HepG2 (cell line): ENCODE data around the gene KMT2B. TPM values are rescaled to one million over a fixed set of nuclear protein-coding genes. Genes with fewer than 3 reads are reported as not detected.

Experiments
- AGO2 ChIP-seq: fragments of 200-400 bp; formaldehyde crosslinking; optimal IDR thresholded peaks from 2 replicates; pipeline ENCODE3; 2017; ENCODE audit warnings: mild to moderate bottlenecking, low read depth, low read length, moderate library complexity
- CREM ChIP-seq, 2 experiments: sonication (generic) in 1 of 2; formaldehyde crosslinking in 1 of 2; IDR thresholded peaks; 2 replicates each; pipeline versions ENCODE4 v1.4.0 to v1.6.1; 2016 to 2020; ENCODE audit warnings: antibody characterized with exemption in 1 of 2, mild to moderate bottlenecking in 1 of 2, missing genetic modification reagents in 1 of 2
- FOXM1 ChIP-seq: sonication (generic); formaldehyde crosslinking; IDR thresholded peaks from 2 replicates; pipeline ENCODE4 v1.5.0; 2020; ENCODE audit warnings: missing genetic modification reagents
- HNRNPL ChIP-seq: fragments of 200-400 bp; formaldehyde crosslinking; IDR thresholded peaks from 2 replicates; pipeline ENCODE4 v1.6.1; 2017; ENCODE audit warnings: mild to moderate bottlenecking, low read depth, low read length
- MAZ ChIP-seq, 2 experiments: sonication (generic) in 1 of 2; formaldehyde crosslinking in 1 of 2; IDR thresholded peaks; 2 replicates each; pipeline versions ENCODE4 v1.5.0 to v1.6.1; 2012 to 2020; ENCODE audit warnings: low read depth in 2 of 2, mild to moderate bottlenecking in 2 of 2, borderline replicate concordance in 1 of 2, improper control_type of control experiment in 1 of 2, low read length in 1 of 2, missing genetic modification reagents in 1 of 2, moderate library complexity in 1 of 2
- MXD4 ChIP-seq: IDR thresholded peaks from 2 replicates; pipeline ENCODE4 v1.6.1; 2016; ENCODE audit warnings: mild to moderate bottlenecking, missing biosample characterization, missing genetic modification reagents
- PAX8 ChIP-seq: sonication (generic); formaldehyde crosslinking; IDR thresholded peaks from 2 replicates; pipeline ENCODE4 v1.8.0; 2022; ENCODE audit warnings: mild to moderate bottlenecking, missing genetic modification reagents, borderline replicate concordance
- SOX6 ChIP-seq, 2 experiments: fragments of 450-650 bp in 1 of 2; sonication (generic) in 1 of 2; formaldehyde crosslinking in 1 of 2; IDR thresholded peaks; 2 replicates each; pipeline versions ENCODE4 v1.4.0 to v1.6.1; 2017 to 2020; ENCODE audit warnings: antibody characterized with exemption in 1 of 2, mild to moderate bottlenecking in 1 of 2, missing genetic modification reagents in 1 of 2
- ZMYM2 ChIP-seq: sonication (generic); formaldehyde crosslinking; IDR thresholded peaks from 2 replicates; pipeline ENCODE4 v1.8.0; 2022; ENCODE audit warnings: mild to moderate bottlenecking, missing genetic modification reagents
- ZNF430 ChIP-seq: sonication (generic); formaldehyde crosslinking; IDR thresholded peaks from 2 replicates; pipeline ENCODE4 v1.9.0; 2021; ENCODE audit warnings: mild to moderate bottlenecking, missing genetic modification reagents
- ZNF652 ChIP-seq: IDR thresholded peaks from 2 replicates; pipeline ENCODE4 v1.6.1; 2016; ENCODE audit warnings: low read depth, borderline replicate concordance
- ZNF660 ChIP-seq: sonication (generic); formaldehyde crosslinking; IDR thresholded peaks from 2 replicates; pipeline ENCODE4 v1.5.1; 2020; ENCODE audit warnings: mild to moderate bottlenecking, low read depth, missing genetic modification reagents, borderline replicate concordance
- polyA plus RNA-seq, 8 experiments: library from polyadenylated mRNA; depleted of rRNA in 3 of 8; stranded (reverse) in 7 of 8; unstranded in 1 of 8; fragments of >200 nt; fragmentation: Illumina TruSeq in 4 of 8; extraction: Trizol in 4 of 8; gene quantifications; 2 replicates each; pipeline versions ENCODE4 v1.2.1 to v1.2.3, GENCODE V29; 2011 to 2016; ENCODE audit warnings: low read depth in 4 of 8, missing spikeins in 1 of 8, mixed read lengths in 1 of 8; ENCODE audit not compliant: insufficient read depth in 1 of 8
- total RNA-seq, 5 experiments: library from RNA; depleted of rRNA; stranded (reverse); fragments of >200 nt; fragmentation: Illumina TruSeq; extraction: Trizol; gene quantifications; 2 replicates each; pipeline ENCODE4 v1.2.3, GENCODE V29; 2016; ENCODE audit warnings: low read depth in 1 of 5
- TF ChIP-seq, protein P1 (sequence below): sonication (generic); formaldehyde crosslinking; IDR thresholded peaks from 2 replicates; pipeline ENCODE4 v1.4.0; 2020; ENCODE audit warnings: missing genetic modification reagents
- TF ChIP-seq, protein P2 (sequence below): sonication (generic); formaldehyde crosslinking; IDR thresholded peaks from 2 replicates; pipeline ENCODE4 v1.4.0; 2020; ENCODE audit warnings: mild to moderate bottlenecking, missing genetic modification reagents
- TF ChIP-seq, protein P3 (sequence below), 2 experiments: sonication (generic) in 1 of 2; formaldehyde crosslinking in 1 of 2; IDR thresholded peaks; 2 replicates each; pipeline versions ENCODE4 v1.4.0 to v1.6.1; 2018 to 2020; ENCODE audit warnings: missing genetic modification reagents in 2 of 2, borderline replicate concordance in 1 of 2, low read depth in 1 of 2, mild to moderate bottlenecking in 1 of 2, missing biosample characterization in 1 of 2
- TF ChIP-seq, protein P4 (sequence below): sonication (generic); formaldehyde crosslinking; IDR thresholded peaks from 2 replicates; pipeline ENCODE4 v1.4.0; 2020; ENCODE audit warnings: mild to moderate bottlenecking, missing genetic modification reagents

KMT2B gene
- total and polyA plus RNA-seq, 2 of the 13 experiments (the other 11 are each of a cell fraction or from before 2014, with no cell fraction given) = 6.2 to 16.9 TPM

DNA sequence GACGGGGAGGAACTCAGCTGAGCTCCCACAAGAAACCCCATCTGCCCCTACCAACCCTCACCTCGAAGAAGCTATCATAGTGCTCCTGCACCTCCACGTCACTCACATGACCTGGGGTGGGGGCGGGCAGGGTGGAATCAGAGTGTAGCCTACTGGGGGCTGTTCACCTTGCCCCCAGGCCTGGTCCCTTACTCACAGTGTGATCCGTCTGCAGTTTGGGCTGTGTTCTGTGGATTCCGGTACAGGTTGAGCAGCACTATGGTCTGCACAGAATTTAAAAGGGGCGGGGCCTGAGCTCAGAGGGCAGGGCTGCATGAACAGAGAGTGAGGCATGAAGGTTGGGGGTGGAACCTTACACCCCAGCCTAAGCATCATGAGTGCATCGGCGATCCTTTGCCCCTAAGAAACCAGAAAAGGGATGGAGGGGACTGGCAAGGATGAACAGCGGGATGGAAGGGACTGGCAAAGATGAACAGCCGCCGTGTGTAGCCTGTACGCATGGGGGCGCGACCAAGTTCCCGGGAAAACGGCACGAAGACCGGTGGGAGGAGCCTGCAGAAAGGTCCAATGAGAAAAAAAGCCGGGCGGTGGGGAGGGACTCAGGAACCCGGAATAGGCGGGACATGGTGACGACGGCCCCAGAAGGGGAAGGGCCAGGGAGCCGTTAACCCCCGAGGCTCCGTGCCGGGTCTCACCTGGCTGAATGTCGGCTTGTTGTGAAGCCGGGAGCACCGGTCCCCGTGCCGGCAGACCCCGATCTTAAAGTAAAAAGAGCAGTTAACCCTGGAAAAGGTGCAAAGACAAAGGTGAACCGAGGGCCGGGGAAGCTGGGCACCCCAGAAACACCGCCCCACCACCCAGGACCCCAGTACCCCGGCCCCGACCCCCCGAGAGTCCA lies 26.9 kb downstream of the KMT2B start (continued):
- TF ChIP-seq SOX6 (IDR thresholded peaks at IDR 0.05) = no peak
- peak; percentile 43 for TF ChIP-seq SOX6 (CRISPR knock-in tag; IDR thresholded peaks at IDR 0.05)
- TF ChIP-seq, protein P1, sequence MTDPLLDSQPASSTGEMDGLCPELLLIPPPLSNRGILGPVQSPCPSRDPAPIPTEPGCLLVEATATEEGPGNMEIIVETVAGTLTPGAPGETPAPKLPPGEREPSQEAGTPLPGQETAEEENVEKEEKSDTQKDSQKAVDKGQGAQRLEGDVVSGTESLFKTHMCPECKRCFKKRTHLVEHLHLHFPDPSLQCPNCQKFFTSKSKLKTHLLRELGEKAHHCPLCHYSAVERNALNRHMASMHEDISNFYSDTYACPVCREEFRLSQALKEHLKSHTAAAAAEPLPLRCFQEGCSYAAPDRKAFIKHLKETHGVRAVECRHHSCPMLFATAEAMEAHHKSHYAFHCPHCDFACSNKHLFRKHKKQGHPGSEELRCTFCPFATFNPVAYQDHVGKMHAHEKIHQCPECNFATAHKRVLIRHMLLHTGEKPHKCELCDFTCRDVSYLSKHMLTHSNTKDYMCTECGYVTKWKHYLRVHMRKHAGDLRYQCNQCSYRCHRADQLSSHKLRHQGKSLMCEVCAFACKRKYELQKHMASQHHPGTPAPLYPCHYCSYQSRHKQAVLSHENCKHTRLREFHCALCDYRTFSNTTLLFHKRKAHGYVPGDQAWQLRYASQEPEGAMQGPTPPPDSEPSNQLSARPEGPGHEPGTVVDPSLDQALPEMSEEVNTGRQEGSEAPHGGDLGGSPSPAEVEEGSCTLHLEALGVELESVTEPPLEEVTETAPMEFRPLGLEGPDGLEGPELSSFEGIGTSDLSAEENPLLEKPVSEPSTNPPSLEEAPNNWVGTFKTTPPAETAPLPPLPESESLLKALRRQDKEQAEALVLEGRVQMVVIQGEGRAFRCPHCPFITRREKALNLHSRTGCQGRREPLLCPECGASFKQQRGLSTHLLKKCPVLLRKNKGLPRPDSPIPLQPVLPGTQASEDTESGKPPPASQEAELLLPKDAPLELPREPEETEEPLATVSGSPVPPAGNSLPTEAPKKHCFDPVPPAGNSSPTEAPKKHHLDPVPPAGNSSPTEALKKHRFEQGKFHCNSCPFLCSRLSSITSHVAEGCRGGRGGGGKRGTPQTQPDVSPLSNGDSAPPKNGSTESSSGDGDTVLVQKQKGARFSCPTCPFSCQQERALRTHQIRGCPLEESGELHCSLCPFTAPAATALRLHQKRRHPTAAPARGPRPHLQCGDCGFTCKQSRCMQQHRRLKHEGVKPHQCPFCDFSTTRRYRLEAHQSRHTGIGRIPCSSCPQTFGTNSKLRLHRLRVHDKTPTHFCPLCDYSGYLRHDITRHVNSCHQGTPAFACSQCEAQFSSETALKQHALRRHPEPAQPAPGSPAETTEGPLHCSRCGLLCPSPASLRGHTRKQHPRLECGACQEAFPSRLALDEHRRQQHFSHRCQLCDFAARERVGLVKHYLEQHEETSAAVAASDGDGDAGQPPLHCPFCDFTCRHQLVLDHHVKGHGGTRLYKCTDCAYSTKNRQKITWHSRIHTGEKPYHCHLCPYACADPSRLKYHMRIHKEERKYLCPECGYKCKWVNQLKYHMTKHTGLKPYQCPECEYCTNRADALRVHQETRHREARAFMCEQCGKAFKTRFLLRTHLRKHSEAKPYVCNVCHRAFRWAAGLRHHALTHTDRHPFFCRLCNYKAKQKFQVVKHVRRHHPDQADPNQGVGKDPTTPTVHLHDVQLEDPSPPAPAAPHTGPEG (CRISPR knock-in tag) = no peak
- TF ChIP-seq, protein P2, sequence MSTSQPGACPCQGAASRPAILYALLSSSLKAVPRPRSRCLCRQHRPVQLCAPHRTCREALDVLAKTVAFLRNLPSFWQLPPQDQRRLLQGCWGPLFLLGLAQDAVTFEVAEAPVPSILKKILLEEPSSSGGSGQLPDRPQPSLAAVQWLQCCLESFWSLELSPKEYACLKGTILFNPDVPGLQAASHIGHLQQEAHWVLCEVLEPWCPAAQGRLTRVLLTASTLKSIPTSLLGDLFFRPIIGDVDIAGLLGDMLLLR = peak; percentile 33; the same call in 1 of the 2 replicates
- TF ChIP-seq ZNF652 (CRISPR knock-in tag) = peak; percentile 99
- peak; percentile 99 for TF ChIP-seq ZNF430
- TF ChIP-seq ZNF660 (CRISPR knock-in tag) = no peak
- no peak for TF ChIP-seq ZMYM2 (CRISPR knock-in tag)
- TF ChIP-seq, protein P3, sequence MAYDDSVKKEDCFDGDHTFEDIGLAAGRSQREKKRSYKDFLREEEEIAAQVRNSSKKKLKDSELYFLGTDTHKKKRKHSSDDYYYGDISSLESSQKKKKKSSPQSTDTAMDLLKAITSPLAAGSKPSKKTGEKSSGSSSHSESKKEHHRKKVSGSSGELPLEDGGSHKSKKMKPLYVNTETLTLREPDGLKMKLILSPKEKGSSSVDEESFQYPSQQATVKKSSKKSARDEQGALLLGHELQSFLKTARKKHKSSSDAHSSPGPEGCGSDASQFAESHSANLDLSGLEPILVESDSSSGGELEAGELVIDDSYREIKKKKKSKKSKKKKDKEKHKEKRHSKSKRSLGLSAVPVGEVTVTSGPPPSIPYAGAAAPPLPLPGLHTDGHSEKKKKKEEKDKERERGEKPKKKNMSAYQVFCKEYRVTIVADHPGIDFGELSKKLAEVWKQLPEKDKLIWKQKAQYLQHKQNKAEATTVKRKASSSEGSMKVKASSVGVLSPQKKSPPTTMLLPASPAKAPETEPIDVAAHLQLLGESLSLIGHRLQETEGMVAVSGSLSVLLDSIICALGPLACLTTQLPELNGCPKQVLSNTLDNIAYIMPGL (CRISPR knock-in tag; IDR thresholded peaks at IDR 0.05; ENCODE audit: borderline replicate concordance in 1 of 2, low read depth in 1 of 2) = peak in 1 of 2 experiments; percentile 58; a peak in 1 of 4 replicates
- peak; percentile 21 for TF ChIP-seq AGO2
- no peak for TF ChIP-seq PAX8 (CRISPR knock-in tag)
- peak; percentile 68 for TF ChIP-seq MAZ (IDR thresholded peaks at IDR 0.05; ENCODE audit: borderline replicate concordance, low read depth, low read length)
- TF ChIP-seq MAZ (CRISPR knock-in tag; IDR thresholded peaks at IDR 0.05; ENCODE audit: low read depth) = no peak
- TF ChIP-seq, protein P4, sequence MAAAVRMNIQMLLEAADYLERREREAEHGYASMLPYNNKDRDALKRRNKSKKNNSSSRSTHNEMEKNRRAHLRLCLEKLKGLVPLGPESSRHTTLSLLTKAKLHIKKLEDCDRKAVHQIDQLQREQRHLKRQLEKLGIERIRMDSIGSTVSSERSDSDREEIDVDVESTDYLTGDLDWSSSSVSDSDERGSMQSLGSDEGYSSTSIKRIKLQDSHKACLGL (CRISPR knock-in tag) = 0 out of 2 replicates have a peak, but pooled peaks have one; percentile 36
- 0 out of 2 replicates have a peak, but pooled peaks have one; percentile 39 for TF ChIP-seq HNRNPL
- TF ChIP-seq CREM (IDR thresholded peaks at IDR 0.05) = no peak
- no peak for TF ChIP-seq CREM (CRISPR knock-in tag; IDR thresholded peaks at IDR 0.05)
- peak; percentile 46; the same call in 1 of the 2 replicates for TF ChIP-seq MXD4 (CRISPR knock-in tag)
- TF ChIP-seq FOXM1 (CRISPR knock-in tag) = no peak
